ENCODE results near the gene USP43.

The USP43 gene

GRCh38 chr17:9696279-9697044 lies 51.1 kb downstream of the USP43 start:
- H3K27ac Mint-ChIP-seq, result no peak overlapping the region
- TF ChIP-seq CTCF (IDR thresholded peaks at IDR 0.05; ENCODE audit: unreplicated experiment in 3 of 3), result no peak
- H3K9me3 Mint-ChIP-seq, result peaks cover 5% of the 10 kb centered on the region
- H3K4me1 Mint-ChIP-seq, result no peaks in the 10 kb centered on the region
- H3K27me3 Mint-ChIP-seq (ENCODE audit: low read depth), result no peaks in the 10 kb centered on the region
- H3K36me3 Mint-ChIP-seq (ENCODE audit: low read depth), result peaks cover 26% of the 10 kb centered on the region
- no peak overlapping the region for H3K4me3 Mint-ChIP-seq

GRCh38 chr17:9700136-9700535 lies 54.8 kb downstream of the USP43 start:
- Mint-ChIP-seq H3K36me3 (ENCODE audit: low read depth) (peaks cover 22% of the 10 kb centered on the region), H3K27ac (no peak overlapping the region), H3K4me3 (no peak overlapping the region), H3K9me3 (peaks cover 5% of the 10 kb centered on the region), H3K27me3 (ENCODE audit: low read depth) (peaks cover 4% of the 10 kb centered on the region), H3K4me1 (peaks cover 5% of the 10 kb centered on the region)
- TF ChIP-seq CTCF (IDR thresholded peaks at IDR 0.05; ENCODE audit: unreplicated experiment in 3 of 3), result no peak

- H3K27me3 Mint-ChIP-seq (ENCODE audit: low read depth), result peaks cover 4% of the 10 kb centered on the region
- TF ChIP-seq CTCF (IDR thresholded peaks at IDR 0.05; ENCODE audit: unreplicated experiment in 3 of 3), result no peak
- peaks cover 5% of the 10 kb centered on the region for H3K9me3 Mint-ChIP-seq
- no peak overlapping the region for H3K27ac Mint-ChIP-seq
- H3K4me3 Mint-ChIP-seq, result no peak overlapping the region
- H3K36me3 Mint-ChIP-seq (ENCODE audit: low read depth), result peaks cover 18% of the 10 kb centered on the region
- peaks cover 5% of the 10 kb centered on the region for H3K4me1 Mint-ChIP-seq
Observed at GRCh38 chr17:9700754-9701476, 55.6 kb downstream of the USP43 start.

- H3K36me3 Mint-ChIP-seq (ENCODE audit: low read depth), result peaks cover 9% of the 10 kb centered on the region
- H3K9me3 Mint-ChIP-seq, result peaks cover 2% of the 10 kb centered on the region
- H3K27me3 Mint-ChIP-seq (ENCODE audit: low read depth), result peaks cover 4% of the 10 kb centered on the region
- peaks cover 5% of the 10 kb centered on the region for H3K4me1 Mint-ChIP-seq
- H3K27ac Mint-ChIP-seq, result no peak overlapping the region
- H3K4me3 Mint-ChIP-seq, result no peak overlapping the region
- TF ChIP-seq CTCF (IDR thresholded peaks at IDR 0.05; ENCODE audit: unreplicated experiment in 3 of 3), result no peak
Observed at GRCh38 chr17:9702482-9702881, 57.2 kb downstream of the USP43 start.

- Mint-ChIP-seq H3K9me3 (no peaks in the 10 kb centered on the region), H3K36me3 (ENCODE audit: low read depth) (peaks cover 6% of the 10 kb centered on the region), H3K27me3 (ENCODE audit: low read depth) (peaks cover 4% of the 10 kb centered on the region), H3K27ac (no peak overlapping the region), H3K4me3 (no peak overlapping the region), H3K4me1 (peaks cover 5% of the 10 kb centered on the region)
- no peak for TF ChIP-seq CTCF (IDR thresholded peaks at IDR 0.05; ENCODE audit: unreplicated experiment in 3 of 3)
Observed at GRCh38 chr17:9702914-9703780, 57.8 kb downstream of the USP43 start.

Measured in nephron (organoid).